Endothelial cell (in vitro differentiated cells): Measurements from ENCODE around the gene PTPRK. TPM values are rescaled to one million over a fixed set of nuclear protein-coding genes. Genes with fewer than 3 reads are reported as not detected.

Source experiments
- DNase-seq: peaks from one replicate; pipeline ENCODE4 v3.0.0; 2021; ENCODE audit warnings: low spot score
- H3K27ac Mint-ChIP-seq: one replicate; pipeline ENCODE4 v1.8.0; 2021; ENCODE audit warnings: mixed read lengths, inconsistent platforms; ENCODE audit not compliant: unreplicated experiment
- H3K27me3 Mint-ChIP-seq: one replicate; pipeline ENCODE4 v1.8.0; 2021; ENCODE audit warnings: mild to moderate bottlenecking, moderate library complexity, mixed read lengths, inconsistent platforms; ENCODE audit not compliant: unreplicated experiment
- H3K36me3 Mint-ChIP-seq: one replicate; pipeline ENCODE4 v1.8.0; 2021; ENCODE audit warnings: mild to moderate bottlenecking, low read depth, mixed read lengths, inconsistent platforms; ENCODE audit not compliant: unreplicated experiment
- H3K4me1 Mint-ChIP-seq: one replicate; pipeline ENCODE4 v1.8.0; 2021; ENCODE audit warnings: mild to moderate bottlenecking, mixed read lengths, inconsistent platforms; ENCODE audit not compliant: unreplicated experiment
- H3K4me3 Mint-ChIP-seq: one replicate; pipeline ENCODE4 v1.8.0; 2021; ENCODE audit warnings: mild to moderate bottlenecking, mixed read lengths, inconsistent platforms; ENCODE audit not compliant: unreplicated experiment
- H3K9me3 Mint-ChIP-seq: one replicate; pipeline ENCODE4 v1.8.0; 2021; ENCODE audit warnings: mixed read lengths, inconsistent platforms; ENCODE audit not compliant: unreplicated experiment
- CTCF ChIP-seq: fragments of 200-600 bp; sonication (generic); IDR thresholded peaks from one replicate; pipeline ENCODE4 v1.5.0; 2021; ENCODE audit warnings: antibody characterized with exemption; ENCODE audit not compliant: unreplicated experiment
- total RNA-seq: library from RNA; stranded (reverse); fragmentation: NEBNext Ultra II Directional; extraction: Animal tissue kit (Norgen Biotek cat#: 25700); gene quantifications from one replicate; pipeline ENCODE4 v1.2.1, GENCODE V29; 2021; ENCODE audit not compliant: unreplicated experiment

PTPRK gene
- total RNA-seq, 1 donor from 2014 or later: 47.3 TPM

- H3K4me1 Mint-ChIP-seq: peaks cover 33% of the 10 kb centered on the region
- H3K36me3 Mint-ChIP-seq: peaks cover 4% of the 10 kb centered on the region
- no peak for DNase-seq
- H3K27me3 Mint-ChIP-seq: peaks cover 17% of the 10 kb centered on the region
- no peaks in the 10 kb centered on the region for H3K9me3 Mint-ChIP-seq
- H3K27ac Mint-ChIP-seq: no peak overlapping the region
- H3K4me3 Mint-ChIP-seq: peak overlapping the region; percentile 98
- TF ChIP-seq CTCF: no peak
Measured at GRCh38 chr6:128518434-128519131, 1.8 kb downstream of the PTPRK start.

GRCh38 chr6:128517124-128517523, 3.3 kb downstream of the PTPRK start:
- H3K4me1 Mint-ChIP-seq: peaks cover 33% of the 10 kb centered on the region

GRCh38 chr6:128516514-128516898, 3.9 kb downstream of the PTPRK start:
- H3K9me3 Mint-ChIP-seq: no peaks in the 10 kb centered on the region
- peaks cover 4% of the 10 kb centered on the region for H3K36me3 Mint-ChIP-seq
- peaks cover 17% of the 10 kb centered on the region for H3K27me3 Mint-ChIP-seq
- no peak for DNase-seq
- peaks cover 33% of the 10 kb centered on the region for H3K4me1 Mint-ChIP-seq
- no peak overlapping the region for H3K27ac Mint-ChIP-seq
- no peak overlapping the region for H3K4me3 Mint-ChIP-seq
- peak; percentile 31 for TF ChIP-seq CTCF

More at GRCh38 chr6:128517124-128517523, 3.3 kb downstream of the PTPRK start:
- no peak overlapping the region for H3K27ac Mint-ChIP-seq
- peaks cover 17% of the 10 kb centered on the region for H3K27me3 Mint-ChIP-seq
- H3K9me3 Mint-ChIP-seq: no peaks in the 10 kb centered on the region
- H3K4me3 Mint-ChIP-seq: no peak overlapping the region
- no peak for TF ChIP-seq CTCF
- peaks cover 4% of the 10 kb centered on the region for H3K36me3 Mint-ChIP-seq
- no peak for DNase-seq

GRCh38 chr6:128515550-128516513, 4.6 kb downstream of the PTPRK start:
- Mint-ChIP-seq H3K27ac (no peak overlapping the region), H3K36me3 (no peaks in the 10 kb centered on the region), H3K9me3 (no peaks in the 10 kb centered on the region), H3K4me1 (peaks cover 34% of the 10 kb centered on the region), H3K27me3 (peaks cover 12% of the 10 kb centered on the region), H3K4me3 (peak overlapping the region; percentile 58)
- no peak for DNase-seq
- TF ChIP-seq CTCF: no peak
